Dermis microvascular lymphatic vessel endothelial cell (primary cell): ENCODE measurements around the gene SHROOM1. TPM values are rescaled to one million over a fixed set of nuclear protein-coding genes. Genes with fewer than 3 reads are reported as not detected.
A peak's percentile ranks its signal among the peaks of the same experiment; 100 is the strongest.

Source experiments
- DNase-seq, 2 donors: peaks; one replicate each; pipeline versions ENCODE4 v3.0.0 to v3.0.0-alpha.2; 2010; ENCODE audit warnings: low read depth in 2 of 2
- total RNA-seq: library from RNA; depleted of rRNA; stranded (reverse); fragments of >200 nt; gene quantifications from 2 replicates; pipeline ENCODE4 v1.2.1, GENCODE V29; 2014

Gene SHROOM1
- total RNA-seq, 1 donor from 2014 or later, result 1.5 TPM

DNA sequence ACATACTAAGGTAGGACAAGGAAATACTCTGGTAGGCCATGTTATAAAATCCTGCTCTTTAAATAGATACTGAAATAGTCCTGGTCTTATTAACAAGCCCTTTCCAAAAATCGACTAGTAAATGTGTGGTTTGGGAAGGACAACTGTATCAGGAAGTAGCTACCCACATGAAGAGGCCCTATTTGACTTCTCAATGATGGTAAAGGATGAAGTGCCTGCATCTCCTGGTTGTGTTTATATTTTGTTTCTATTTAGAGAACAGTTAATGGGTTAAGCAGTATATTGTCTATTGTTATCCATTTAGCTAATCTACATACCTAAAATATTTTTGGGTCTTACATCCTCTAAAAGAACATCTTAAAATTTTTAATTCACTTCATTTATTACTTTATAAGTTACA is 23.3 kb upstream of the SHROOM1 start:
- no peak for DNase-seq

GRCh38 chr5:132853323-132853722 is 22.9 kb upstream of the SHROOM1 start:
- DNase-seq, result no peak

GRCh38 chr5:132850066-132850465 is 19.6 kb upstream of the SHROOM1 start:
- no peak for DNase-seq

DNA sequence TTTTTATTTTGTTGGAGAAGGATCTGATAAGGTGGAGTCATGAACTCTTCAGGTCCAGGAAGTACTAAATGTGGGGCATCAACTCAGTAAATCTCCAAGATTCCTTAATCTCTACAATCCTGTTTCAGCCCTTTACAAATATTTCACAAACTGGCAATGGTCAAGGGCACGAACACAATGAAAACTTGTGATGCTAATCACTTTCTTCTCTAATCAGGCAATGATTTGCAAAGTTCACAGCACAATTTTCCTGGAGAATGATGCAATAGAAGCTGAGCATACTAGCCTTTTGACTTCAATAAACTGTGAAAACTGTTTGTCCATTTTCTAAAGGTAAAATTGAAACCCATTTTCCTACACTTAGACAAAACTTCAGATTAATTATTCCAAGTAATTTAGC is 18.9 kb upstream of the SHROOM1 start:
- DNase-seq, result no peak

DNA sequence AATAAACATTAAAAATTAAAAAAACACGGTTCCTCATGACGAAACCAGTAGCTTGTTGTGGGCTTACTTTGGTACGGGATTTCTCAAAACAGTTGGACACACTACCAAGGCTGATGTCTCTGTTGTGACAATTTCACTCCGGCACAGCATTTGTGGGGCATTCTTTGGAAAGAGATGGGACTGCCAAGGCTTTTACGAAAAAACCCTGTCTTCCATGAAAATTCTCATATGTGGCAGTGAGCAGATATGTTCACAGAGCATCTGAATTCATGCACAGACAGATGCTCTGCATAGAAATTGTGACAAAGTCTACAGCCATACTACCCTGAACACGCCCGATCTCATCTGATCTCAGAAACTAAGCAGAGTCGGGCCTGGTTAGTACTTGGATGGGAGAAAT is 17.8 kb upstream of the SHROOM1 start:
- DNase-seq, result no peak

DNA sequence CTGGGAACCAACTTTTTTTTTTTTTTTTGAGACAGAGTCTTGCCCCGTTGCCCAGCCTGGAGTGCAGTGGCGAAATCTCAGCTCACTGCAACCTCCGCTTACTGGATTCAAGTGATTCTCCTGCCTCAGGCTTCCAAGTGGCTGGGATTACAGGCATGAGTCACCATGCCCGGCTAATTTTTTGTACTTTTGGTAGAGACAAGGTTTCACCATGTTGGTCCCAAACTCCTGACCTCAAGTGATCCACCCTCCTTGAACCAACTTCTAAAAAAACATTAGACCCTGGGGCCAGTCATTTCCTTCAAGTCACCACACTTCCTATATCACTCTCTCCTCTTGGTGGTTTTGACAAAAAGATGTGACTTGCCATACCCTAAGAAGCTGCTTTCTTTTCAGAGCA is 10.9 kb upstream of the SHROOM1 start:
- DNase-seq, result no peak

DNA sequence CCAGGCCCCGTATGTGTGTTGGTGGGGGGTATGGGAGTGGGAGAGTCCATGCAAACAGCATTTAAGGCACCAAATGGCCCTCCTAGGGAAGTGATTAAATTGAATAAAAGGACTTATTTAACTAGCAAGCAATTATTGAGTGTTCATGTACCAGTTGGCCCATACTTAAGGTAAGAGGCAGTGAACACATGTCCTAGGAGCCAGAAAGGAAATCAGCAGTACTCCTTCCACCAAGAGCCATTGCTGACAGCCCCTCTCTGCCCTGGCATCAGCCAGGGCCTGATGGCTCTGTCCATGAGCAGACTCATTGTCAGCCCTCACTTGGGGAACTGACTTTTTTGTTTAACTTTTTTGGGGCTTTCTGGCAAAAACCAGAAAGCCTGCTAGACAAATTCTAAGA is 10.4 kb upstream of the SHROOM1 start:
- DNase-seq, result no peak

DNA sequence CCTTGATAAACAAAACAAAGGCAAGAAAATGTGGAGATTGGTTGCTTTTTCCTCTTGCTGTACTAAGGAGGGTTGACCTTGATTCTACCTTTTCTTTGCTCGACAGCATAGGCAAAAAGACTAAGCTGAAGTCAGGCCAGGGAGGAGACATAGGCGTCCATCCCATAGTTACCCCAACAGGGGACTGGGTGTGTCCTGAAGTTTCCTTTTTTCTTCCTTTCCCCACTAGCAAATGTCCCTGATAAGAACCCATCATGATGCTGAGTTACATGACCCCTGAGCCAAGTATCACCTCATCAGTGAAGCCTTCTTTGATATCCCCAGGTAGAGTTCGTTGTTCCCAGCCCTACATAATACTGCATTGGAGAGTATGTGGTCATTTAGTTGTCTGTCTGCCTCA is 9.9 kb upstream of the SHROOM1 start:
- no peak for DNase-seq

DNA sequence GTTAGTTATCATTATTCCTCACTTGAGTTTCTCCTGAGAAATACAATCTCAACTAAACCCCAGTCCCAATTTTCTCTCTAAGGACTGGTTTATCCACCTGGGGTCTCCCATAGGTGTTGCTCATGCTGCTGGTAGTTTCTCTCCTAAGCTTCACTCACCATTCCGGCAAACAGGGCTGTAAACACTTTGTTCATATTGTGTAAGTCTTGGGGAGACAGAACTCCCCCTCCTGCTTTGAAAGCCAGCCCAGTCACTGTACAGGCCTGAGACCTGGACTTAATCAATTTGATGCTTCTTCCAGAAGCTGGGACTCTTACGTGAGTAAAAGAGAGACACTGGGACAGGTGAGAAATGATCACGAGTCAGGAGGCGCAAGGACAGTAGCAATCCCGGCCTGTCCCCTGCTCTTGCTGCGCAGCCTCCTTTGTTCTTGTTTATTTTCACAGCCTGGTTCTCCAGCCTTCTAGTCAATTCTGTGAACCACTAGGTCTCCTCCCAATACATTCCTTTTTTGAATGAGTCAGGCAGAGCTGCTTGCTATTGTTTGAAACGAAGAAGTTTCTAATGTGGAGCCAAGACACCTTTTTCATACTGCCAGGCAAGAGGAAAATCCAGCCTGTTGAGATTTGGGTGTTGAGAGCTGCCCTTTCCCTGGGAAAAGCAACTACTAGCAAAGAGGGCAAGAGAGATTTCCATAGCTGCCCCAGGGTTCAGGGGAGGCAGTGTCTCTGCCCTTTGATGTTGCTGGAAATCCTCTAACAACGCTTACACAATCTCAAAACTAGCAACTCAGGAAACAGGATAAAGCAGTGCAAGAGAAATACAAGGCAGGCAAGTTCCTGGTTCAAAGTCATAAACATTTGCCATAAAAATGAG is 9.2 kb upstream of the SHROOM1 start:
- peak; percentile 12 to 84 for DNase-seq

DNA sequence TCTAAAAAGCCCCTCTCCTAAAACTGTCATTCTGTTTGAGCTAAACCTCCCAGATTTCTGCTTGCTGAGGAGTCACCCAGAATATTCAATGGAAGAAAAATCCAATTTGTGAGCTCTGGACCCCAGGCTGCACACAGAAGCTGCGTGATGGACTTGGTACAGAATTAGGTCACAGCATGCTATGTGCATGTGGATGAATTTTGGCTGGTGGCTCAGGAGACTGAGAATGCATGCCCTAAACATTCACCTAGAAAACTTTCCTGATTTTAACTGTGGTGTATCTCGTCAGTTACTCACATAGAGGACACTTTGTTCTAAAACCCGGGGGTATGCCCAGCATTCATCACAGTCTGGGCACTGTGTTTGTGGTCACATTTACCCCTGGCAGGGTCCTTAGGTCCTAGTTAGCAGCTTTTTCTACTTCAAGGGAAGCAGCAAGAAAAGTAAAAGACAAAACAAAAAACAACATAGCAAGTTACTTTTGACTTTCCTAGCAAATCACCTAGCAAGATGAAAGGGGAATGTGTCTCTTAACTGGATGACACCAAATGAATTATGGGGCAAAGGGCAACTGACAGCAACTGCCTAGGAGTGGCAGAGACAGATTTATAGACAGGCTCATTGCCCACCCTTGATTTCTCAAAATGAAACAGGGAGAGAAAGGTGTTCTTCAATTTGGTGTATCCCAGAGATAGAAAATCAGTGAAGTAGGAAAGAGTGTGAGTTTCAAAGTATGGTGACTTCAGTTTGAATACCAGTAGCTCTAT is 8.3 kb upstream of the SHROOM1 start:
- DNase-seq, result no peak

- DNase-seq, result no peak
These were observed 7.4 kb upstream of the SHROOM1 start for GRCh38 chr5:132837868-132838267.

DNA sequence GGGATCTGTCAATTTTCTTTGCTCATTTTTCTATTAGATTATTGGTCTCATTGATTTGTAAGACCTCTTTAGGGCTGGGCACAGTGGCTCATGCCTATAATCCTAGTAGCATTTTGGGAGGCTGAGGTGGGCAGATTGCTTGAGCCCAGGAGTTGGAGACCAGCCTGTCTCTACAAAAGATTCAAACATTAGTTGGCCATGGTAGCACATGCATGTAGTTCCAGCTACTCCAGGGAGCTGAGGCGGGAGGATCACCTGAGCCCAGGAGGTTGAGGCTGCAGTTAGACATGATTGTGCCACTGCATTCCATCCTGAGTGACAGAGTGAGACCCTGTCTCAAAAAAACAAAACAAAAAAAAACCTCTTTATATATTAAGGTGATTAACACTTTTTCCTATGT is 6.4 kb upstream of the SHROOM1 start:
- no peak for DNase-seq

DNA sequence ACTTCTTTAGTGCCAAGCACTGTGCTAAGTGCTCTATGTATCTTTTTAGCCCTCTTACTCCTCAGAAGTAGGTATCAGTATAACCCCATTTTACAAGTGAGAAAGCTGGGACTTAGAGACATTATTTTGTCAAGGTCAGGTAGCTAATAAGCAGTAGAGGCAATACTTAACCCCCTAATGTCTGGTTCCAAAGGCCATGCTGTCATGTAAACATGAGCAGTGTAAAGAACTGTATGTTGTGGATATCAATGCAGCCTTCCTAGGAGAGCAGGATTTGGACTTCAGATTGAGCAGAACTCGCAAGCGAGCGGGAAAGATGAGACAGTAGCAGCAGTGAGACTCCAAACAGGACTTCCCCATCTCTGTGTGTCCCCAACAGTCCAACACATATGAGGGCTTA is 3.6 kb upstream of the SHROOM1 start:
- DNase-seq, result no peak

- no peak for DNase-seq
These were observed 2.2 kb upstream of the SHROOM1 start for GRCh38 chr5:132832612-132833011.

GRCh38 chr5:132831095-132831860 is 831 bp upstream of the SHROOM1 start:
- DNase-seq, result no peak

DNA sequence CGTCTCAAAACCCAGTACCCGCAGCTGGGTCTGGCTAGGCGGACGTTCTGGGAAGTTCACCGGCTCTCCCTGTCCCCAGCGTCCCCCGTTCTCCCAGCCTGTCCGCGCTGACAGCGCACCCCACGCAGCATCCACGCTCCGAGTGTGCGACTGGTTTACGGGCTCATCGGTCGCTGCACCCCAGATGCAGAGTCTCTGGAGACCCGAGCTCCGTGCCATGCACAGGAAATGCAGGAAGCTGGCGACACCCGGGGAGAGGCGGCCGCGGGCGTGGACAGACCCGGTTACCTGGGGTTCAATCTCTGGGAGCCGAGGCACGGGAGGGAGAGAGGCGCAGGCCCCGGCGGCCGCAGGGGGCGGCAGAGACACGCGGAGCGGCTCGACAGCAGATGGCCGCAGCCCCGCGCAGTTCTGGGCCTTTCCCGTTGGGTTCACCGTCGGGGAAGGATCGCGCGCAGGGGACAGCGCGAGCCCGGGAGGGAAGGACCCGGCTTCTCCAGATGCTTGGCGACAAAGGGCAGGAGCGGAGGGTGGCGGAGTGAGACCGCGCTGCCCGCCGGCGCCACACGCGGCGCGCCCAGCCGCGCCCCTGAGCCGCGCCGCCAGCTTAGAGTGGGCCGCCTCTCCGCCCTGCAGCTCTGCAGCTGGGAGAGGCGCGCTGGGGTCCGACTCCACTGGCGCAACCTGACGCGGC is 558 bp downstream of the SHROOM1 start:
- DNase-seq, result peak; percentile 38 to 75

DNA sequence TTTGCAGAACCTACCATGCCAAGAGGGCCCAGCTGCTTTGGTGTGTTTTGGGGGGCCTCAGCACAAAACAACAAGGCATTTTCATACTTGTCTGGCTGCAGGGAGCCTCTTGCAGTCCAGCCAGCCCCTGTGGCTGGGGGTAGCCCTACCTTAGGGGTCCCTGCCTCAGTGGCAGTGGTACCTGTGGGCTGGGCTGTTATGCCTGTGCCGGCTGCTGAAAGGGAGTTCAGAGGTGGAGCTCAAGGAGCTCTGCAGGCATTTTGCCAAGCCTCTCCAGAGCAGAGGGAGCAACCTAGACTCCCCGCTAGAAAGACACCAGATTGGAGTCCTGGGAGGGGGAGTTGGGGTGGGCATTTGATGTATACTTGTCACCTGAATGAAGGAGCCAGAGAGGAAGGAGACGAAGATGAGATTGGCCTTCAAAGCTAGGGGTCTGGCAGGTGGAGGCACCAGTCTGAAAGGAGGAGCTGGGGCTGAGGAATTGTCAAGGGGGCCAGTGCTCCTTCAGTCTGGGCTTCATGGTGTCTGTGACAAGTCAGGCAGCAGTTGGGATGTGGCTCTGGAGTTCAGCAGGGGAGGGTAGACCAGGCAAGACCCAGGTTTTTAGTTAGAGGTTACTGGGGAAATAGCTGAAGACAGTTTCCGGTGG is 1.5 kb downstream of the SHROOM1 start:
- DNase-seq, result no peak

DNA sequence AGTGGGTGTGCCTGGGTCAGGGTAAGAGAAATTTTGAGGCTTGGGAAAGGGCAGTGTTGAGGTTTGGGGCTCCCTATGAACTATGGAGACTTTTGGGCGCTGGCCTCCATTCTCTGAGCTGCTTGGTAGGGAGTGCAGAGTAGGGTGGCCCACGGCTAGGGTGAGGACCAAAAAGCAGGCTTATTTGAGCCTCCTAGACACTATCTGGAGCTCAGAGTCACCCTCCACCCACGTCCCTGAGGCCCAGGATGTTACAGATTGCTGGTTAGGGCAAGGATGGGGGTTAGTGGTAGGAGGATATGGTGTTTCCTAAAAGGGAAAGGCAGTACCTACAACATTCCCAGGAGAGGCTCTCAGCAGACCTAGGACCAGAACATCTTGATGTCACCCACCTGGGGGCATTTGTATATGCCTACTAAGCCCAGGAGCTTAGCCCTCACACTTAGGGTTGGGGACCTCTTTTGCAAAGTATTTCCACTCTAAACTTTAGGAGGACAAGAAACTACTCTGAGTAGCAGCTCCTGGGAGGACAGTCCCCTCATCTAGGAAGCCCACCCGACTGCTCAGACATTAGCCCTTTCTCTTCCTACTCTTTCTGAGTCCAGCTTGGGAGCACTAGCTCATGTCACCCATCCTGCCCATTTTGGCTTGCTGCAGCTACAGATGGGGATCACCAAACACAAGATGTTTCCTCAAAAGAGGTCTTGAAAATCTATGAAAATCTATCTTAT is 2.3 kb downstream of the SHROOM1 start:
- DNase-seq, result no peak

DNA sequence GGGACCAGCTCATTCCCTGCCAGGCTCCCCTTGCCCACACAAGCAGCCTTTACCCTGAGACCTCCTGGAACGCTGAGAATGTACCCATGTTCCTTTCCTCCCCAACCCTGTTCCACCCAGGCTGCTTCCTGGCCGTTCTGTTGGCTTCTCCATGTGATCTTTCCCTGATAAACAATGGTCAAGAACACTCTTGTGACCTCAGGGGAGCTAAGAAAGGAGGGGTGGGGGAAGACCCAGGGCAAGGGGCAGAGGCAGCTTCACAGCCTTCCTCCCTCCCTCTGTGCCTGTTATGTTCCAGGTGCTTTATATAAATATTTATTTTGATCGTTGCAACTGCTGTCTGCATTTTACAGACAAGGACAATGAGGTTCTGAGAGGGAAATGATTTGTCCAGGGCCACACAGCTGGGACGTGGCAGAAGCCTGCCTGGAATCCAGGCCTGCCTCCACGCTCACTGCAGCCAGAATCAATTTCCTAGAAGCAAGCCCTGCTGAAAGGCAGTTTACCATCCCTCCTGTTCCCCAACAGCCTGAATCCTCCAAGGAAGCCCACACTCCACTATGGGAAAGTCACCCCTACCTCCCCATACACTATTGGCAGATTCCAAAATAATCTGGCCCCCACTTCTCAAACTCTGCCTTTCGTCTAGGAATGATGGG is 3.9 kb downstream of the SHROOM1 start:
- peak in 1 of 2 donors; percentile 40 for DNase-seq
